Gastrocnemius medialis (tissue), 4 donors: ENCODE measurements around the gene RPS6KA4. TPM values are rescaled to one million over a fixed set of nuclear protein-coding genes. Genes with fewer than 3 reads are reported as not detected.

Experiments
- ATAC-seq, 2 donors: fragments of 150-250 bp; one replicate each; pipeline ENCODE4 v1.9.1; 2016
- DNase-seq, 2 donors: peaks; one replicate each; pipeline ENCODE4 v3.0.0-alpha.2; 2019
- H3K27ac ChIP-seq, 4 donors: fragments of 200-600 bp; sonication (generic); 1 replicate in 1 of 4; 2 replicates in 3 of 4; pipeline ENCODE4 v1.5.1; 2016 to 2018; ENCODE audit warnings: mild to moderate bottlenecking in 2 of 4, moderate library complexity in 1 of 4
- H3K27me3 ChIP-seq, 3 donors: fragments of 200-600 bp; sonication (generic) in 2 of 3; 1 replicate in 1 of 3; 2 replicates in 2 of 3; pipeline versions ENCODE4 v1.5.1 to v1.6.0; 2016 to 2019; ENCODE audit warnings: mild to moderate bottlenecking in 1 of 3, moderate library complexity in 1 of 3
- H3K36me3 ChIP-seq, 2 donors: fragments of 200-600 bp; sonication (generic) in 1 of 2; one replicate each; pipeline ENCODE4 v1.5.1; 2017 to 2018
- H3K4me1 ChIP-seq, 2 donors: fragments of 200-600 bp; sonication (generic) in 1 of 2; one replicate each; pipeline ENCODE4 v1.5.1; 2016 to 2017; ENCODE audit warnings: mild to moderate bottlenecking in 2 of 2
- H3K4me3 ChIP-seq, 4 donors: fragments of 200-600 bp; sonication (generic) in 3 of 4; 1 replicate in 1 of 4; 2 replicates in 3 of 4; pipeline ENCODE4 v1.5.1; 2016 to 2019; ENCODE audit warnings: mild to moderate bottlenecking in 2 of 4
- H3K9me3 ChIP-seq, 3 donors: fragments of 200-600 bp; sonication (generic) in 2 of 3; 1 replicate in 1 of 3; 2 replicates in 2 of 3; pipeline ENCODE4 v1.5.1; 2016 to 2019
- CTCF ChIP-seq, 5 experiments: fragments of 450-650 bp in 3 of 5; fragments of 200-600 bp in 2 of 5; sonication (generic) in 2 of 5; IDR thresholded peaks in 4 of 5; conservative IDR thresholded peaks in 1 of 5; 1 replicate in 4 of 5; 2 replicates in 1 of 5; pipeline ENCODE4 v1.5.1; 2016 to 2019; ENCODE audit warnings: antibody characterized with exemption in 5 of 5, mild to moderate bottlenecking in 3 of 5, moderate library complexity in 3 of 5
- POLR2A ChIP-seq, 2 donors: fragments of 450-650 bp; IDR thresholded peaks; one replicate each; pipeline ENCODE4 v1.6.1; 2017; ENCODE audit warnings: antibody characterized with exemption in 2 of 2, mild to moderate bottlenecking in 2 of 2, moderate library complexity in 2 of 2
- in situ Hi-C, 4 donors: fragments of 200-750 bp; cut with MboI; loops; one replicate each; pipeline versions ENCODE4 v1.15.0 to v1.8.0; 2017; ENCODE audit warnings: low sequenced_read_pairs in 4 of 4
- intact Hi-C: fragments of 100-400 bp; cut with DNase I; formaldehyde crosslinking; loops from one replicate; pipeline ENCODE4 v1.15.1; 2023; ENCODE audit warnings: low total_unique reads
- total RNA-seq, 4 donors: library from RNA; depleted of rRNA; stranded (reverse); fragments of >200 nt; gene quantifications; one replicate each; pipeline versions ENCODE4 v1.1.0 to v1.2.3, GENCODE V29; 2016

Gene RPS6KA4
- total RNA-seq, 4 donors from 2014 or later, result 16.6 to 27.0 (median 17.2) TPM

DNA sequence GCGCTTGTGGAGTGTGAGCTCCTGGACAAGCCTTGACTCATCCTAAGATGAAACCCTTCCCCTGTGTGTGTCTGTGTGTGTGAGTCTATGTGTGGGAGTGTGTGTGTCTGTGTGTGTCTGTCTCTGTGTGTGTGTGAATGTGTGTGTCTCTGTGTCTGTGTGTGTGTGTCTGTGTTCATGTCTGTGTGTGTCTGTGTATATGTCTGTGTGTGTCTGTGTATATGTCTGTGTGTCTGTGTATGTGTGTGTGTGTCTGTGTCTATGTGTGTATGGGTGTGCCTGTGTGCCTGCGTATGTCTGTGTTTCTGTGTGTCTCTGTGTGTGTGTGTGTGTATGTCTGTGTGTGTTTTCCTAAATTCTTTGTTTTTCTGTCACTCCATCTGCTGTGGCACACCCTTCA is 48.7 kb downstream of the RPS6KA4 start:
- H3K9me3 ChIP-seq, result no peaks in the 10 kb centered on the region
- no peak overlapping the region for H3K27ac ChIP-seq
- H3K27me3 ChIP-seq, result no peaks in the 10 kb centered on the region
- H3K4me3 ChIP-seq, result no peak overlapping the region
- H3K4me1 ChIP-seq, result no peaks in the 10 kb centered on the region
- no peak for TF ChIP-seq CTCF (IDR thresholded peaks at IDR 0.05 in 4 of 5, conservative IDR thresholded peaks at IDR 0.05 in 1 of 5)
- no peak for TF ChIP-seq POLR2A (IDR thresholded peaks at IDR 0.05)
- no peaks in the 10 kb centered on the region for H3K36me3 ChIP-seq
- intact Hi-C loops (no loop called here), in situ Hi-C loops (no loop called here)
- DNase-seq (no peak), ATAC-seq (no peak)

DNA sequence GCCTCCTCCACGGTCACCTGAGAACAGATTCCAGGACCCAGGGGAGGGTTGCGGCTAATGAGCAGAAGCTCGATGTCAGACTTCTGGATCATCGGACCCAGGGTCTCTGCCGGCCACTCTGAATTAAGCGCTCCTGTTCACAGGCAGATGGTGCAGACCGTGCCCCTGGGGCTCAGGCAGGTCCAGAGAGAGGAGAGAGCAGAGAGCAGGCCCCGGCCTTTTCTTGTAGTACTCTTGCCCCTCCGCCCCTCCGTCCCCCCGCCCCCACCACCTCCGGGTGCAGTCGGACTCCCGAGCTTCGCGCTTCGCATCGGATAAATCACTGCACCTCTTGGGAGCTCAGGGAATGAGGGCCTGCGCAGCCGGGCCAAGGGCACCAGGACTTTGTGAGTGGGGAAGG is 50.3 kb downstream of the RPS6KA4 start:
- H3K4me1 ChIP-seq, result no peaks in the 10 kb centered on the region
- no peaks in the 10 kb centered on the region for H3K36me3 ChIP-seq
- intact Hi-C loops (no loop called here), in situ Hi-C loops (no loop called here)
- H3K27me3 ChIP-seq, result no peaks in the 10 kb centered on the region
- DNase-seq, result no peak
- no peak for ATAC-seq
- H3K27ac ChIP-seq, result no peak overlapping the region
- no peak for TF ChIP-seq CTCF (IDR thresholded peaks at IDR 0.05 in 4 of 5, conservative IDR thresholded peaks at IDR 0.05 in 1 of 5)
- no peak for TF ChIP-seq POLR2A (IDR thresholded peaks at IDR 0.05)
- no peak overlapping the region for H3K4me3 ChIP-seq
- H3K9me3 ChIP-seq, result no peaks in the 10 kb centered on the region

DNA sequence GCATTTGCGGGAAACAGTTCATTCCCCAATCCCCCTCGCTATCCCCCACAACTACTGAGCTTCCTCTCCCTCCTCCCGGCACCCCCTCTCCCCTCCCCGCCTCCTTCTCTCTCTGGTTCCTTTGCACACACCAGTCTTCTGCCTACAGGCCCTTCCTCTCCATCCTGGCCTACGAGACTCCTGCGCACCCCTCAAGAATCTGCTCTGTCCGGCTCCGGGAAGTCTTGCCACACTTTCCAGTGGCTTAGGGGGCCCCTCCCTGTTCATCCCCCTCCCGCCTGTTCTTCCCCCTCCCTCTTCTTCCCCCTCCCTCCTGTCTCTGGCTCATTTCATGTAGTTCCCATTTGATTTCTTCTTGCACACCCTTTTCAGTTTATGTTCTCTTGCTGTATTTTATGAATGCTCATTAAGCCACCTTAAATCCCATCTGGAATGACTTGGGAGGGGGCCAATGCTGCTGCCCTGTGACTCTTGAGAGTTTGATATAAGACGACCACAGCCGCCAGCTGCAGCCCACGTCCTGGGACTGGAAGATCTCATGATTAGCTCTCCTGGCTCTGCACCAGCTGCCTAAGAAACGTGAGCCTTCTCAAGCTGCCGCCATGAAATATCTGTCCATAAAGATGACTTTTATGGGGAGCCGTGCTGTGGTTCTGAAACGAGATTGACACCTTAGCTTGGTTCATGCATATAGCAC is 50.9 kb downstream of the RPS6KA4 start:
- Histone ChIP-seq H3K4me3 (no peak overlapping the region), H3K36me3 (no peaks in the 10 kb centered on the region), H3K27me3 (no peaks in the 10 kb centered on the region), H3K9me3 (no peaks in the 10 kb centered on the region), H3K27ac (no peak overlapping the region), H3K4me1 (no peaks in the 10 kb centered on the region)
- no peak for ATAC-seq
- in situ Hi-C loops (no loop called here), intact Hi-C loops (no loop called here)
- no peak for DNase-seq
- TF ChIP-seq POLR2A (IDR thresholded peaks at IDR 0.05) (no peak), CTCF (IDR thresholded peaks at IDR 0.05 in 4 of 5, conservative IDR thresholded peaks at IDR 0.05 in 1 of 5) (no peak)

GRCh38 chr11:64410404-64410734 is 51.4 kb downstream of the RPS6KA4 start:
- no peak overlapping the region for H3K4me3 ChIP-seq
- H3K27ac ChIP-seq, result no peak overlapping the region
- no peak for DNase-seq
- intact Hi-C loops (no loop called here), in situ Hi-C loops (no loop called here)
- no peak for ATAC-seq
- no peaks in the 10 kb centered on the region for H3K9me3 ChIP-seq
- no peaks in the 10 kb centered on the region for H3K36me3 ChIP-seq
- H3K4me1 ChIP-seq, result no peaks in the 10 kb centered on the region
- no peaks in the 10 kb centered on the region for H3K27me3 ChIP-seq
- TF ChIP-seq CTCF (IDR thresholded peaks at IDR 0.05 in 4 of 5, conservative IDR thresholded peaks at IDR 0.05 in 1 of 5) (no peak), POLR2A (IDR thresholded peaks at IDR 0.05) (no peak)

DNA sequence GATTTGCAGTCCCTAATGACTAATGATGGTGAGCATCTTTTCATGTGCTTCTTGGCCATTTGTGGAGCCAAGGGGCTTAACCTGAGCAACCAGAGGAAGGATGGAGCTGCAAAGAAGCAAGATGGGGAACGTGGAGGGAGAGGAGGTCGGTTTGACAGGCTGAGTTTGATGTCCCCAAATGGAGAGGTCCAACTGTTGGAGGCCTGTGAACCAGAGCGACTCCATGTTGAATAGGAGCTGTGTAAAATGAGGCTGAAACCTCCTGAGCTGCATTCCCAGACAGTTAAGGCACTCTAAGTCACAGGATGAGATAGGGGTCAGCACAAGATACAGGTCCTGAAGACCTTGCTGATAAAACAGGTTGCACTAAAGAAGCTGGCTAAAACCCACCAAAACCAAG is 54.5 kb downstream of the RPS6KA4 start:
- DNase-seq (no peak), ATAC-seq (no peak)
- H3K4me3 ChIP-seq, result no peak overlapping the region
- intact Hi-C loops, result no loop called here
- H3K36me3 ChIP-seq, result no peaks in the 10 kb centered on the region
- H3K4me1 ChIP-seq, result no peaks in the 10 kb centered on the region
- no peaks in the 10 kb centered on the region for H3K9me3 ChIP-seq
- TF ChIP-seq CTCF (IDR thresholded peaks at IDR 0.05 in 4 of 5, conservative IDR thresholded peaks at IDR 0.05 in 1 of 5) (no peak), POLR2A (IDR thresholded peaks at IDR 0.05) (no peak)
- no peak overlapping the region for H3K27ac ChIP-seq
- H3K27me3 ChIP-seq, result no peaks in the 10 kb centered on the region
- in situ Hi-C loops, result no loop called here
